Glomerular endothelial cell (primary cell): ENCODE measurements around the gene MYO15A. TPM values are rescaled to one million over a fixed set of nuclear protein-coding genes. Genes with fewer than 3 reads are reported as not detected.

Source experiments
- DNase-seq: peaks from one replicate; pipeline ENCODE4 v3.0.0-alpha.2; 2011; ENCODE audit warnings: low read depth, low spot score; ENCODE audit errors: extremely low read depth
- total RNA-seq: library from RNA; depleted of rRNA; stranded (reverse); fragments of >200 nt; gene quantifications from 2 replicates; pipeline ENCODE4 v1.2.3, GENCODE V29; 2015

The MYO15A gene
- total RNA-seq, 1 donor from 2014 or later: 0.18 TPM

DNA sequence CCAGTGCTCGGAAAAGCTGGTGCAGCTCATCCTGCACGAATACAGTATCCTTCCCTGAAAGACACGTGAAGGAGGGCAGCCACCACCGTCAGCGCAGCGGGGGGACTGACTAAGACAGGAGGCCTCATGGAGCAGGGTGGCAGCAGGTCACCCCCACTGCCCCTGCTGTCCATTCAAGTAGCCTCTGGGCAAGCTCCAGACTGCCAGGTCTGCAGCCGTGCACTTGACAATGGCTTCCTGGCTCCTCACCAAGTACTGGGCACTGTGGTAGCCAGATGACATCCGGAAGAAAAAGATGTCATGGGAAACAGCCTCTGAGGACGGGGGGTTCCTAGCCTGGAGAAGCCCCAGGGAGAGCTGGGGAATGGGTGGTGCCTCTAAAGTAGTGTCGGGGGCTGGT, 7.9 kb upstream of the MYO15A start:
- no peak for DNase-seq

DNA sequence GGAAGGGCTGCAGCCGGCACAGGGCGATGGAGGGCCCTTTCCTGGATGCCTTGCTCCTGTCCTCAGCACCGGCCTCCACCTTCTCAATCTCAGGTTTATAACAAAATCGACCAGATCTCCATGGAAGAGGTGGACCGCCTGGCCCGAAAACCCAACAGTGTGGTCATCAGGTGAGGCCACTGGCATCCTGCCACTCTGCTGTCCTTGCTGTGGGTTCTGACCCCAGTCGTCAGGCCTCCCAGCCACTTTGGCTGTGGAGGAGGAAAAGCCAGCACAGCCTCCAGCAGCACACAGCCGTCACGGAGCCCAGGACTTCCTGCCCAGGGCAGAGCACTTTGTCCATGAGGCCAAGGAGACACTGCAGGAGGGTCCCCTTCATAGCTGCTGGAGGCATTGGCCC, 6.7 kb upstream of the MYO15A start:
- no peak for DNase-seq

DNA sequence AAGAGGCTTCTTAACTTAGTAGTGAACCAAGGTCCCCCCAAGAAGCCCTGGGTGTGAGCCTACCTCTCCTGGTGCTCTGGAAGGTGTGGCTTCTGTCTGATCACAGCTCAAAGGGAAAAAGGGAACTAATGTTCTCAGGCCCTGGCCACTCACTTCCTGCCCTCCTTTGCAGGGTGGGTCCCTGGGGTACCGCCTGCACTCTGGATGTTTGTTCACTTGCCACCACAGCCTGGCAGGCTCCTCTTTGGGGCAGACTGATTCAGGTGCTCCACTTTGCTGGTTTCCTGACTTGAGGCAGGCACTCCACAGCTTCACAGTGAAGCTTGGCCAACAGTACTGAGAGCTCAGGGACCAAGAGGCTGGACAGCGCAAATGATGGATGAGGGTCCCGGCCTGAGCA, 5.9 kb upstream of the MYO15A start:
- no peak for DNase-seq

DNA sequence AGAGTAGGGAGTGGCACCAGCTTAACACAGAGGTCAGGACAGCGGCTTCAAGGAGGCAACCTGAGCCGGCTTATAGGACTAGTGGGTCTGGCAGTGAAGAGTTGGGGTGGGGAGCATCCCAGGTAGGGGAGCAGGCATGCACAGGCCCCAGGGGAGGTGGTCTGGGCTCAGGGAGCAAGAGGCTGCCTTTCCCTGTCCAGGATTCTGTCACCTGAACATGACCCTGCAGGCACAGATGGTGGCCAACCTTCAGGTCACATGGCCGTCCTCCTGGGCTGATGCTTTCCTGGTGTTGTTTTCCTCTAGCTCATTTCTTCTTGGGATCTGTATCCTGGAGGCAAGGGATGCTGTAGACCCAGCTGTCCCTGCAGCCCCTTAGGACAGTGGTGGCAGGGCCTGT, 3.5 kb upstream of the MYO15A start:
- no peak for DNase-seq

DNA sequence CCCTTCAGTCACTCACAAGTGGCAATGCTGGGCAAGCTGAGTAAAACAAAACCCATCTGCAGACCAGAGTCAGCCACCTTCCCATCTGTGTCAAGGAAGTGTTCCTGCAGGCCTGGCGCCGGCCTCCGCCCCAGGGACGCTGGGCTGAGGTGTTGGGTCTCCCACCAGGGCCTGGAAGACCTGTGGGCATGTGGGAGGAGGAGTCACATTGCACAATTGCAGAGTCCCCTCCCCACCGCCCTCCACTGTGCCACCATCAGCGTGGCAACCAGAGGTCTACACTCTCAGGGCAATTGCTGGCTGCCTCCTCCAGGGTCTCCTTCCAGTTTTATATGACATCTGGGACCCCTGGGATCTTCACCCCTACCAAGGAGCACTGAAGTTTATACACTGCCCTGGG, 3.0 kb upstream of the MYO15A start:
- no peak for DNase-seq

DNA sequence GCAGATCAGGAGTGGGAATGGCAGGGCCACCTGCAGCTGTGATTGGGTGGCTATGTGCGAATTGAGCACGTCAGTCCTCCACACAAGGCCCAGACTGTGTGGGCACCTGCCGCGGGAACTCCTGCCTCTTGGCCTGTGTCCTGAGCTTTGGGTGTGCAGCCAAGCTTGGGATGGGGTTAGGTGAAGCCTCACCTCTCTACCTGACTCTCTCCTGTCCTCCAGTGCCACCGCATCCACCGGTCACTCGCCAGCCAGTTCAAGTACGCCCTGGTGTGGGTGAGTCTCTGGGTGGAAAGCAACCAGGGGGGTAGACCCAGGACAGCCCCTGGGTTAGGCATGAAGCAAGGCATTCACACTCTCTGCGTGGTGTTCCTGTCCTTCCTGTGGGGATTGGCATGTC, 2.3 kb upstream of the MYO15A start:
- DNase-seq: no peak

DNA sequence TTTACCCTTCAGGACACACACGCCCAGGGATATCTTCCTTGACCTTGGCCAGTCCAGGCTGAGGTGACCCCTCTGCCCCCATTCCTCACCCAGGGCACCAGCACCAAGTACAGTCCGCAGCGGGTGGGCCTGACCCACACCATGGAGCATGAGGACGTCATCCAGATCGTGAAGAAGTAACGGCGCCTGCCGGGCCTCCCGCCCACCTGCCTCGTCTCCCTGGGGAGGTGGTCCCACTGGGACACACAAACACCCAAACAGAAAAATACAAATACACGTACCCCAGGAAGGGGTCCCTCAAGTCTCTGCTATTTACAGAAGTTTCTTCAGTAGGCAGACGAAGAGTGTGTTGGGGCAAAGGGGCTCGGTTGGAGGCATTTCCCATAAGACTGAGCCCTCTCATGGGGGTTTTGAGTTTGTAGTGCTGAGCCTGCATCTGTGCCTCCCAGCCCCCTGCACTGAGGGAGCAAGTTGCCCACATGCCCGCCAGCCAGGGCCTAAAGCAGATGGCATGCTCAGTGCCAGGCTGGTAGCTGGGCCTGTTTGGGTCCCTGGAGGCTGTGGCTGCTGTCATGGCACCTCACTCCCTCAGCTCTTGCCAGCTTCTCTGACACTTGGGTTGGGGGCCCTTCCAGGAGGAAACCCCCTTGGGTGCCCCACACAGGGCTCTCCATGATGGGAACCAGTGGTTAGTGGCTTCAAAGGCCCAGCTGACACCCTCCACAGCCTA, 1.3 kb upstream of the MYO15A start:
- DNase-seq: no peak

DNA sequence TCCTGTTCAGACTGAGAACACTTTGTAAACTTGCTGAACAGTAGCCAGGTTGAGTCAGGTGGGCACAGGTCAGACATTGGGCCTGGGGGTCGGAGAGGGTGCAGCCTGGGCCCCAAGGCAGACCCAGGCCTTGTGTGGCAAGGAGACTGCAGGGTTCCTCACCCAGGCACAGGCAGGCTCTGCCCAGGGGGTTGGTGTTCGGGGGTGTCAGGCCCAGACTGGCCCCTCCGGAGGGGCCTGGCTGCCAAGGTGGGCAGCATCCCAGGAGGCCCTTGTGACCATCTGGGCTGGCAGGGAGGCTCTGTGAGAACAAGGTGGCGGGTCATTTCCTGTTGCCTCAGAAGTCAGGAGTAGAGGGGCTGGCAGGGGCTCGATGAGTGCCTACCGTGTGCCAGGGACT, 585 bp upstream of the MYO15A start:
- DNase-seq: no peak

DNA sequence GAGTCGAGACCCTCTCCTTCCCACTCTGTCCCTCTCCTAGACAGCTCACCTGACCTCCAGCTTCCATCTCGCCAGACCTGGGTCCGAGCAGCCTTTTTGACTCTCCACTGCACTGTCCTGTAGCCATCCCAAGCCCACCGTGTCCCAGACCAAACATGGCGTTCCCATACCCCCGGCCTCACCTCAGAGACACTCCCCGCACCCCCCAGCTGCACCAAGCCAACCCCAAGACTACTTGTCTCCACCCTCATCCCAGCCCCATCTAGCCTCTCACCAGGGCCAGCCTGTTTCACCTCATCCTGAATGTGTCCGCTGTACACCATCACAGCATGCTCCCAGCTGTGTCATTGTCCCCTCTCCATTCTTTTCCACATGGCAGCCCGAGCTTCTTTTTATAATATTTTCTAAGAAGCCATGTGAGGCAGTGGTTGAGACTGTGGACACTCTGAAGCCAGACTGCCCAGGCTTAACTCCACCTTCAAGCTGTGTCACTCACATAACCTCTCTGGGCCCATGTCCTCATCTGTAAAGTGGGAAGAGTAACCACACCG, 1.5 kb downstream of the MYO15A start:
- no peak for DNase-seq

DNA sequence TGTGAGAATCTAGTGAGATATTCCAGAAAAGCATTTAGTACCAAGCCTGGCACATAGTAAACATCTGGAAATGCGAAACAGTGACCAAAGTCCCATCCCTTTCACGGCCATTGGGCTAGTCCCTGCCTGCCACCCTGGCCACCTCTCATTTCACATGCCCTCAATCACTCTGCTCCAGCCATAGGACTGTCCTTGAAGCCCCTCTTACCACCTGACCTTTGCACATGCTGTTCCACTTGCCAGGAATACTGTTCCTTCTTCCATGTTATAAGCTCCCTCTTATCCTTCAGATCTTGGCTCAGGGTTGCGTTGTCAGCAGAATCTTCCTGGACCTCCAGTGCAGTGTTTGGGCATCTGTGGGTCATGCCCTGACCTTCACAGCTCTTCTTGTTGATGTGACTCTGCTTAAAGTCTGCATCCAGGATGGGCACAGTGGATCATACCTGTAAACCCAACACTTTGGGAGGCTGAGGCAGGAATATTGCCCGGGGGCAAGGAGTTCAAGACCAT, 2.1 kb downstream of the MYO15A start:
- DNase-seq: no peak

DNA sequence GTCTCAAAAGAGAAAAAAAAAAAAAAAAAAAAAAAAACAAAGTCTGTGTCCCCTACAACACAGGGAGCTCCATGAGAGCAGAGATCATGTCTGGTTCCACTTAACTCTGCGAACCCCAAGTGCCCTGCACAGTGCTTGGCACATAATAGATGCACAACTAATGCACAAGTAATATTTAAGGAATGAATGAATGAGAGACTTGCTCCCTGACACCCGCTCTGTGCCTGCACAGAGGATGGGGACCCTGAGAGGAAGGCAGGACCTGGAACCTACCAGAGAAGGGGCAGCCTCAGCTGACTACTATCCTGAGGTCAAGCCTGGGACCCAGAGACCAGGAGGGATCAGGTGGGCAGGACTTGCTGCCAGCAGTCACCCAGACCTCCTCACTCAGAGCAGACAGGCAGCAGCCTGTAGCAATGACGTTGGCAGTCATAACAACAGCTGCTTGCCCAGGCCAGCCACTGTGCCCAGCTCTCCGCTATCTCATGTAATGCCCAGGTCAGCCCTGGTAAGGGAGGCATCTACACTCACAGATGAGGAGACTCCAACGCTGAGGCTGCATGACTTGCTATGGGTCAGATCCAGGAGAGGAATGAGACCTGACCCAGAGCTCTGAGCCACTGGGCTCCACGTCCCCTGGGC, 2.9 kb downstream of the MYO15A start:
- DNase-seq: no peak

DNA sequence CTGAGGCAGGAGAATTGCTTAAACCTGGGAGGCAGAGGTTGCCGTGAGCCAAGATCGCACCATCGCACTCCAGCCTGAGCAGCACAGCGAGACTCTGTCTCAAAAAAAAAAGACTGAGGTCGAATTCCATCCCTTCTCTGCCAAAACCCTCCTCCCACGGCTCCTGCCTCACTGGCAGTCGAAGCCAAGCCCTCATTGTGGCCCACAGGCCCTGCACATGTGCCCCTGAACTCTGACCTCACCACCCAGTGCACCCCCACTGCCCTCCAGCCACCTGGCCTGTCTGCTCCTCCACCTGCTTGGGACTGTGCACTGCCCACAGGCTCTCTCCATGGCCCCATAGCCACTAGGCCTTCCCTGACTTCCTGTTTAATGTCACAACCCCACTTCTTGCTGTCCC, 7.0 kb downstream of the MYO15A start:
- no peak for DNase-seq

DNA sequence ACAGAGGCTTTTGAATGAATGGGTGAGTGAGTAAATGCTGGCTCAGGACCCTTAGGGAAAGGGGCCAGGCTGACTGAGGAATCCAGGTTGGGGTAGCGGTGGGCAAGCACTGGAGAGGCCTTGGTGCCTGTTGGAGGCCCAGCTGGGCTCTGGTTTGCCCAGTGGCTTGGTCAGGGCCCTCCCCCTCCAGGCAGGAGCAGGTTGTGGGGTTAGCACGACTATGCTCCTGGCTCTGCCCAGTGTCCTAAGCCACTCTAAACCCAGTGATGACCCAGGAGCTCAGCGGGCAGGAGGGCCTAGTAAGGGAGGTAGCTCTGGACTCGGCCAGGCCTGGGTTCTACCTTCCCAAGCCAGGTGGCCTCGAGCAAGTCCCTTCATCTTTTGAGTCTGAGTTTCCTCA, 7.5 kb downstream of the MYO15A start:
- DNase-seq: no peak

DNA sequence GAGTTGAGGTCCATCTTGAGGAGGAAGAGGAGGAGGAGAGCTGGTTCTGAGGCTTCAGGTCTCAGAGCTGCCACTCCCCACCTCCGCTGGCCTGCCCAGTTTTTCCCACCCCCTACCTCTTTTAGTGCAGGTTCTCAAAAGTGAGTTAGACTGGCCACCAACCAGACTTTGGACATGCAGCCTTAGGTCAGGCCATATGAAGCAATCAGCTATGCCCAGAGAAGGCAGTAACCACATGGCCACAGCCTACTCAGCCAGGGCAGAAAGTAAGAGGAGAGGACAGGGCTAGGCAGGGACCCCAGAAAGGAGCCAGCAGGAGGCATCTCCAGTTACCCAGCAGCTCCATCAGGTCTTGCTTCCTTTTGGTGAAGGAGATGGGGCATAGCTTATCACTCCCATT, 9.0 kb downstream of the MYO15A start:
- DNase-seq: no peak

DNA sequence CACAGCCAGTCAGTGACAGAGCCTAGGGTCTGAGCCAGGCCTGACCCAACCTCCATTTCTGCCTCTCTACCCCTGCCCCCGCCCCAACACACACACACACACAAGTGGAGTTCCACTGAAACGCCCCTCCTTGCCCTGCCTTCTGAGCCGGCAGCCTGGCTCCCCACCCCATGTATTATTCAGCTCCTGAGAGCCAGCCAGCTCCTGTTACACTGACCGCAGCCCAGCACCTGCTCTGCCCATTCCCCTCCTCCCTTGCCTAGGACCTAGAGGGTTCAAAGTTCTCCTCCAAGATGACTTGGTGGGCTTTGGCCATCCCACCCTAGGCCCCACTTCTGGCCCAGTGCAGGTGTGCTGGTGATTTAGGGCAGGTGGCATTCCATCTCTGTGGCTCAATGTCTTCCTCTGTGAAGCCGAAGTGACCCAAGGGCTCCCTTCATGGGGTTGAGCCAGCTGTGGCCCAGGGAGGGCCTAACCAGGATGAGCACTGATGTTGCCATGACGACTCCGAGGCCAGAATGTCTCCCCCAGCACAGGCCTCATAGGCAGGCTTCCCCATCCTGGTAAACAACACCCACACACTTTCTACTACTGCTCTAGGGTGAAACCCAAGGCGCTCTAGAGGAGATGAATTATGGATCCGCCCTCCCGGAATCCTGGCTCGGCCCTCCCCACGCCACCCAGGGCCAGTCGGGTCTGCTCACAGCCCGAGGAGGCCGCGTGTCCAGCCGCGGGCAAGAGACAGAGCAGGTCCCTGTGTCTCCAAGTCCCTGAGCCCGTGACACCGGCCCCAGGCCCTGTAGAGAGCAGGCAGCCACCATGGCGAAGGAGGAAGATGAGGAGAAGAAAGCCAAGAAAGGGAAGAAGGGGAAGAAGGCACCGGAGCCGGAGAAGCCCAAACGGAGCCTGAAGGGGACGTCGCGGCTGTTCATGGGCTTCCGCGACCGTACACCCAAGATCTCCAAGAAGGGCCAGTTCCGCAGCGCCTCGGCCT, 9.7 kb downstream of the MYO15A start:
- DNase-seq: no peak

DNA sequence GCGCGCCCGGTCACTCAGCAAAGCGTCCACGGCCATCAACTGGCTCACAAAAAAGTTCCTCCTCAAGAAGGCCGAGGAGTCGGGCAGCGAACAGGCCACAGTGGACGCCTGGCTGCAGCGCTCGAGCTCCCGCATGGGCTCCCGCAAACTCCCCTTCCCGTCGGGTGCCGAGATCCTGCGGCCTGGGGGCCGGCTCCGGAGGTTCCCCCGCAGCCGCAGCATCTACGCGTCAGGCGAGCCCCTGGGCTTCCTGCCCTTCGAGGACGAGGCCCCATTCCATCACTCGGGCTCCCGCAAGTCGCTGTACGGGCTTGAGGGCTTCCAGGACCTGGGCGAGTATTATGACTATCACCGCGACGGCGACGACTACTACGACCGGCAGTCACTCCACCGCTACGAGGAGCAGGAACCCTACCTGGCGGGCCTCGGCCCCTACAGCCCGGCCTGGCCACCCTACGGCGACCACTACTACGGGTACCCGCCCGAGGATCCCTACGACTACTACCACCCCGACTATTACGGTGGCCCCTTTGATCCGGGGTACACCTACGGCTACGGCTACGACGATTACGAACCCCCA, 10.7 kb downstream of the MYO15A start:
- no peak for DNase-seq

DNA sequence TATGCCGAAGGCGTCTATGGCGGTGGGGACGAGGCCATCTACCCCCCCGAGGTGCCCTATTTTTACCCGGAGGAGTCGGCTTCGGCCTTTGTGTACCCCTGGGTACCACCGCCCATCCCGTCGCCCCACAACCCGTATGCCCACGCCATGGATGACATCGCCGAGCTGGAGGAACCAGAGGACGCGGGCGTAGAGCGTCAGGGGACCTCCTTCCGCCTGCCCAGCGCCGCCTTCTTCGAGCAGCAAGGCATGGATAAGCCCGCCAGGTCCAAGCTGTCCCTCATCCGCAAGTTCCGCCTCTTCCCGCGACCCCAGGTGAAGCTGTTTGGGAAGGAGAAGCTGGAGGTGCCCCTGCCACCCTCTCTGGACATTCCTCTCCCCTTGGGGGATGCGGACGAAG, 11.4 kb downstream of the MYO15A start:
- DNase-seq: no peak

DNA sequence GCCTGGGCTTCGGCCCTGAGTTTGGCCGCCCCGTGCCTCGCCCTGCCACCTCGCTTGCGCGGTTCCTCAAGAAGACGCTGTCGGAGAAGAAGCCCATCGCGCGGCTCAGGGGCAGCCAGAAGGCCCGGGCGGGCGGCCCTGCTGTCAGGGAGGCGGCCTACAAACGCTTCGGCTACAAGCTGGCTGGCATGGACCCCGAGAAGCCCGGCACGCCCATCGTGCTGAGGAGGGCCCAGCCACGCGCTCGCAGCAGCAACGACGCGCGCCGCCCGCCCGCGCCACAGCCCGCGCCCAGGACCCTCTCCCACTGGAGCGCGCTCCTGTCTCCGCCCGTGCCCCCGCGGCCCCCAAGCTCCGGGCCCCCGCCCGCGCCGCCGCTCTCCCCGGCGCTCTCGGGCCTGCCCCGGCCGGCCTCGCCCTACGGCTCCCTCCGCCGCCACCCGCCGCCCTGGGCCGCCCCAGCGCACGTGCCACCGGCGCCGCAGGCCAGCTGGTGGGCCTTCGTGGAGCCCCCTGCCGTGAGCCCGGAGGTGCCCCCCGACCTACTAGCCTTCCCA, 12.0 kb downstream of the MYO15A start:
- no peak for DNase-seq

DNA sequence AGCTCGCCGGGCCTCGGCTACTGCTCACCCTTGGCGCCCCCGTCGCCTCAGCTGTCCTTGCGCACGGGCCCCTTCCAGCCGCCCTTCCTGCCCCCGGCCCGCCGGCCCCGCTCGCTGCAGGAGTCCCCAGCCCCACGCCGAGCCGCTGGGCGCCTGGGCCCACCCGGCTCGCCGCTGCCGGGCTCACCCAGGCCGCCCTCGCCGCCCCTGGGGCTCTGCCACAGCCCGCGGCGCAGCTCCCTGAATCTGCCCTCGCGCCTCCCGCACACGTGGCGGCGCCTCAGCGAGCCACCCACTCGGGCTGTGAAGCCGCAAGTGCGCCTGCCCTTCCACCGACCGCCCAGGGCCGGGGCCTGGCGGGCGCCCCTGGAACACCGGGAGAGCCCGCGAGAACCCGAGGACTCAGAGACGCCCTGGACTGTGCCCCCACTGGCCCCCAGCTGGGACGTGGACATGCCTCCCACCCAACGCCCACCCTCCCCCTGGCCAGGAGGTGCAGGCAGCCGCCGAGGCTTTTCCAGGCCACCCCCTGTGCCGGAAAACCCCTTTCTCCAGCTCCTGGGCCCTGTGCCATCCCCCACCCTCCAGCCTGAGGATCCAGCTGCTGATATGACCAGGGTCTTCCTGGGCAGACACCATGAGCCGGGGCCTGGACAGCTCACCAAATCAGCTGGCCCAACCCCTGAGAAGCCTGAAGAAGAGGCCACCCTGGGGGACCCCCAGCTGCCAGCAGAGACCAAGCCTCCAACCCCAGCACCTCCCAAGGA, 12.8 kb downstream of the MYO15A start:
- DNase-seq: no peak
